IPS DF 4.7 (cell line): ENCODE measurements around the gene EDAR.

Source experiments
- DNase-seq: peaks from one replicate; pipeline ENCODE4 v3.0.0-alpha.2; 2013; ENCODE audit warnings: low spot score; ENCODE audit errors: extremely low read depth

EDAR gene

DNA sequence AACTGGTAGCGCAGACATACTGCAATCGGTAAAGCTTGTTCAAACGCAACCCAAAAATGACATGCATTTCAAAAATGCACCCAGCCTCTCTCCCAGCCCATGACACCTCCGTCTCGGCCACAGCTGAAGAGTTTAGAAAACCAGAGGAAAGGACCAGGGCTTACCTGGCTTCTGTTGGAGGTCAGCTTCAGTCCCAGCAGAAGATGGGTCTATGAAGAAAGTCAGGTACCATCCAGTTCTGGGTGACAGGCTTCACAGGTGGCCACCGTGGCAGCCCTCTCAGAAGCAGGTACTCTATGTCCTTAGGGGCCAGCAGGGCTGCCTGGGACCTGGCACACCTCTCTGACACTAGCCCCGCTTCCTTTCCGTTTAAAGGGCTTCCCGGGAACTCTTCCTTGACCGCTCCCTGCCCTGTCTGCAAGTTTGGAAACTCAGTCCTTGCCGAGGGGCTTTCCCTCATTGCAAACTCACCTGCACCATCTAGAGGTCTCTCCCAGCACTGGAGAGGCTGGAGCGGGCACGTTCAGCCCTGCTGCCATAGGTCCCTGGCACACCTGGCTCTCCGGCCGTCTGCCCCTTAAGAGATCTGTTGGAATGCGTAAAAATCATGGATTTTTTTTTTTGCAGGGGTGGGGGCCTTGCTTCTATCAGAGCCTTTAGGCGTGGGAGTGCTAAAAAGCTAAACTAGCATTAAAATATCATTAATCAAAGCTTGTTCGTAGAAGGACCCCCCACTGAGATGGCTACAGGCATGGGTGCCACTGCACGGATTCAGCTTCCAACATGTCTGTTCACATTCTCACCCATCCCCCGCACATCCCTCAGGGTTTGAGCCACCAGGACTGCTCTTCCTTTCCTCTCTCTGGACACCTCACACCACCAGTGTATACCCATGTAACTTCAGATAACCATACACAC is at the start of gene EDAR:
Gene EDAR, minus strand, starts transcription at position 425 of the 918 bp plus-strand sequence. CDS start 58,206 bp downstream, outside the sequence.
- DNase-seq: peak; percentile 28

DNA sequence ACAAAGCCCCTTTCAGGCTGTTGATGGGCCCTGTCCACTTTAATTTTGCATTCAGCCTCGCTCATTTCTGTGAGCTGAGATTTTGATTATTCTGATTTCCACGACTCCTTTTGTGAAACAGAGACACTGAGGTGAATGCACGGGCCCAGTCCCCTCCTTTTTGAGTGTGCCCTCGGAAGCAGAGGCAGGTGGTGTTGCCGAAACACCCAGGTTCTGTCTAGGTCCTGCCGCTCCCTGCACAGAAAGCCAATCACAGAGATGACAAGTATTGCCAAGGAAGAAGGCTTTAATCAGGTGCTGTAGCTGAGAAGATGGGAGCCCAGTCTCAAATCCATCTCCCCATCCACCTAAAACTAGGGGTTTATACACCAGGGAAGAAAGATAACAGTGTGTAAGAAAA is 44.2 kb upstream of the EDAR start:
- no peak for DNase-seq

GRCh38 chr2:109032229-109032820 is 43.3 kb upstream of the EDAR start:
- no peak for DNase-seq

DNA sequence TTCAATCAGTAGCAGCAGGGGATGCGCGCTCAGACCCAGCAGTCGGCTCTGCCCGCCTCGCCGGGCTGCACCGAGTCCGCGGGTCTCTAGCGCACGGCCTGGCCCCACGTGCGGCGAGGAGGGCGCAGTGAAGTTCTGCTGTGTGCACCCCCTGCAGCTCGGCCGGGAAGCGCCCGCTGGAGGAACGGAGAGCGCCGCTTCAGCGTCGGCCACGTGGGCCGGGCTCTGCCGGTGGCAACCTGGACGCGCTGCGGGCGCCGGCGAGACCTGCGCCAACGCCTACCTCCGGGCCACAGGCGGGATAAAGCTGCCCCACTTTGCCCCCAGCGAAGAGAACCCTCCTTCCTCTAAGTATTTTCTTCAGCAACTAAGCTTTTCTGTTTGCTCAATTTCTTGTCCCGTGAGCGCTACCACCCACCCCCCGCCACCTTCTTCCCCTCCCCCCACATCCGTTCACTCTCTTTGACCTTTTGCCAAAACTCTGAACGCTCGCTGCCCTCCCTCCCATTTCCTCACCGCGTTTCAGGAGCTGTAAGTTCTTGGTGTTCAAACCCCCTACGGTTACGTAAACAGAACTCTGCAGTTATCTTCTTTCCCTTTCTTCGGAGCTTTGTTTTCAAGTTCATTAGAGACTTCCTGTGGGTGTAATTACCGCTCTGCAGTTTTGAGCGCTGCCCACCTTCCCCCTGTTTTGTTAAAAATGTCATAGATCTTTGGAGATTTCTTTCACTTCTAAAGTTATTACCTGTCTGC is 42.6 kb upstream of the EDAR start:
- no peak for DNase-seq

DNA sequence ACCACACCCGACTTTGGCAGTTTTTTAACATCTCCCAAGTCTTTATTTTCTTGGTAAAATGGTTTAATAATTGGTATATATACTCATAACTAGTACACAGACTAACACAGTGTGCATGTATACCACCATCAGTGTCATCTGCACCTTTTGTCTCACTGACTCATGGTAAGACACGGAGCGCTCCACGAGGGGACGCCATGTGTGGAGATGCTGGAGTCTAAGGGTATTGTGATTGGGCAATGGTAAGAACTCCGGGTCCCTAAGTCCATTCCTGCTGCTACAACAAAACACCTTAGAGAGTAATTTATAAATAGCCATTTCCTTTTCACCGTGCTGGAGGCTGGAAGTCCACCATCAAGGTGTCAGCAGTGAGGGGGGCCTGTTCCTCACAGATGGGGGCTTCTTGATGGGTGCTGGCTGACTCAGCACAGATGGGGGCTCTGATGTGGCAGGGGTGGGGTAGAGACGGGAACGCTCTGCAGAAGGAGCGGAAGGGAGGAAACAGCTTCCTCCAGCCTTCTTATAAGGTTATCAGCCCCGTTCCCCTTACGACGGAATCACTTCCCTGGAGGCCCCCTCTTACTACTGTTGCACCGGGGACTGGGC is 42.0 kb upstream of the EDAR start:
- no peak for DNase-seq

- no peak for DNase-seq
Observed at GRCh38 chr2:109029490-109030201, 40.6 kb upstream of the EDAR start.

- no peak for DNase-seq
Observed at GRCh38 chr2:109028738-109029489, 39.9 kb upstream of the EDAR start.

DNA sequence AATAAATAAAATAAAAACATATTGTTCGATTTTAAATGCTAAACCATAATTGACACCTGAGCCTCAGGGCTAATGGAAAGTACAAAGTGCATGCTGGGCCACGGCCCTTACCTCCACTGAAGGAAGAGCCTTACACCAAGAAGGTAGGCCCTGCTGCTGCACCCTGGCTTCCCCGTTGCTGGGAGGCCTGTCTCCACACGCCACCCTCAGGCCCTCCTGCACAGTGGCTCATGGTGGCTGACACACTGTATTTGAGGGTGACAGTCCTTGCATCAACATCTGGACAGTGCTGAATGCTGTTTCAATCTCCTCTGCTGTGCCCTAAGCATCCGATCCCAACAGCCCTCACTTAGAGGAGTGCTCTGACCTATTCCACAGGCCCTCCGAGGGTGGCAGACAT is 39.3 kb upstream of the EDAR start:
- no peak for DNase-seq

GRCh38 chr2:109027702-109028101 is 38.7 kb upstream of the EDAR start:
- DNase-seq: no peak

DNA sequence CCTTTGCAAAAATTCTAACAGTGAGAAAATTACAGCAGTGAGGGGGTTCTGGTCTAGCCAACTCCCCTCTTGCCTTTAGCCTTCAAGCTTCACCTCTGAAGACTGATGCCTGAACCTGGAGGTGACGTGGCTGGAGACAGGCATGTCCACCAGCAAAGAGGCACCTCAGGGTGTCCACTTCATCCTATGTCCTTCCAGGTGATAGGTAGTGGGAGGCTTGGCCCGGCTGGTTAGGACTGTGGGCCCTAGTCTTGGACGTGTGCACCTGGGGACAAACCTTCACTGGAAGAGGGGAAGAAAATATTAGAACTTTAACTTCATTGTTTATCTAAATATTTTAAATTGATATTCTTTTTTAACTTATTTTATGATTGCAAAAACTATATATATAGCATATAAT is 35.5 kb upstream of the EDAR start:
- DNase-seq: no peak

DNA sequence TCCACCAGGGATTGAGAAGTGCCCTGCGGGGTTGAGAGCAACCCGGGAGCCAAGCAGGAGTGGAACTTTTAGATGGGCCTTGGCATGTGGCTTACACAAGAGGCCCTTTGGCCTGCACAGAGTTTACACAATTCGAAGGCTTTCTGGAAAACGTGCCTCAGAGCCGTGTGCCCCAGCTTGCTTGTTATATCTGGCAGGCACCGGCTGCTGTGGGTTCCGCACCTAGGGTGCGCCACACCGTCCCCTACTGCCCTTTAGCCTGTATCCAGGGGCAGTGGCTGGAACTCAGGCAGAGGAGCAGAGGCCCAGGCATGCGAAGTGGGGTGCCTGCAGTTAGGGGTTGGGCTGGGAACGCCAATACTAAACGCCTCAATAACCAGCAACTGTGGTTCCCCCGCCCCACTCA is 32.9 kb upstream of the EDAR start:
- DNase-seq: no peak

DNA sequence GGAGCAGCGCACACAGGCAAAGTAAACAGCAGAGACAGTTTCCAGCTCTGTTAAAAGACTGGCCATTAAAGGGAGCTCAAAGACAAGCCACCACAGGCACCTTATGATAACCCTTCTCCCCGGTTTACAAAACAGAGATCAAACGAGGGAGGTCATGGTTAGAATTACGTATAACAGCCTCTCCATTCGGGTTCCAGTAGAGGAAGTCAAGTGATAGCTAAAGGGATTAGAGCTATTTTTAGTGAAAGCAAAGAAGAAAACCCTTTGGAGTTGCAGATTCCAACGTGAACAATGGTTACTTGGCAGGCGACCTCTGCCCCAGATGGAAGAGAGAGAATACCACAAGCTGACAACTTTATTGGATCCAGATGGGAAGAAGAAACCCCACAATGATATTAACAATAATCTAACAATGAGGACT is 31.2 kb upstream of the EDAR start:
- DNase-seq: no peak

GRCh38 chr2:109018452-109018851 is 29.4 kb upstream of the EDAR start:
- no peak for DNase-seq

GRCh38 chr2:109017017-109017416 is 28.0 kb upstream of the EDAR start:
- DNase-seq: no peak

- no peak for DNase-seq
Observed at GRCh38 chr2:109016376-109016775, 27.4 kb upstream of the EDAR start.

DNA sequence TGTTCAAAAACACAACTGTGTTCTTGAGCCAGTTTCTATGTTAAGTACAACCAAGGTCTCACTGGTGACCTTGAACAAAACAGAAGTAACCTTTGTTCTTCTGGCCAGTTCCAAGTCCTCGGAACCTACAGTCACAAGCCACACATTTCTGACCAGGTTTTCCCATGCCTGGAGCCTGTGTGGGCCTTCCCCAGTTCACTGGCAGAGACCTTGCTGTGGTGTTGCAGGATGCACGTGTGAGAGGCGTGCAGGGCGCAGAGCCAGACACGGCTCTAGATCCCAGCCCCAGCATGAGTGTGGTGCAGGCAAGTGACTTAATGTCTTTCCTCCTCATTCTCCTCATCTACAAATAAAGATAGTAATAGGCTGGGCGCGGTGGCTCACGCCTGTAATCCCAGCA is 25.5 kb upstream of the EDAR start:
- no peak for DNase-seq

DNA sequence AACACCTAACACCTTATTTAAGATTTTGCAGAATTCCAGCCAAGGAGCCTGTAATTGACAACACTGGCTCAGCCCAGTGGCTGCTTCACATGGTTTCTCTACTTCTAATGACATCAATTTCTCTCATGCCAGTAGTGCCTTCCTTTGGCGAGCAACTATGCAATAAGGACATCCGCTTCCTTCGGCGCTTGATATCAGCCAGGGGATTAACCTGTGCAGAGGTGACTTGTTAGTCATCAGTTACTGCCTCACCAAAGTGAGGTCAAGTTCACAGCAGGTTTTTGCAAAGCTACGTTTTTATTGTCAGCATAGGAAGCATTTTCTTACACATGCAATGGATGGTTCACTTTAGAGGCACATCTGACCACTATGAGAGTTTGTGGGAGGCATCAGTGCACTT is 24.0 kb upstream of the EDAR start:
- no peak for DNase-seq

GRCh38 chr2:109009920-109010610 is 21.0 kb upstream of the EDAR start:
- no peak for DNase-seq

- DNase-seq: no peak
Observed at GRCh38 chr2:109006971-109007370, 18.0 kb upstream of the EDAR start.
